SHP77 (cell line): ENCODE data around the gene RSPO3.

Experiments
- DNase-seq, 2 experiments: peaks; one replicate each; lab custom pipeline; 2025; lab: John Stamatoyannopoulos, UW

The RSPO3 gene

GRCh38 chr6:127162836-127163235 lies 44.4 kb downstream of the RSPO3 start:
- DNase-seq, result no peak

GRCh38 chr6:127164036-127164435 lies 45.6 kb downstream of the RSPO3 start:
- no peak for DNase-seq

- no peak for DNase-seq
Measured at GRCh38 chr6:127164565-127164964, 46.1 kb downstream of the RSPO3 start.

GRCh38 chr6:127173156-127173940 lies 54.9 kb downstream of the RSPO3 start:
- no peak for DNase-seq

- no peak for DNase-seq
Measured at GRCh38 chr6:127176146-127176545, 57.7 kb downstream of the RSPO3 start.

GRCh38 chr6:127177030-127177922 lies 58.8 kb downstream of the RSPO3 start:
- DNase-seq, result no peak

DNA sequence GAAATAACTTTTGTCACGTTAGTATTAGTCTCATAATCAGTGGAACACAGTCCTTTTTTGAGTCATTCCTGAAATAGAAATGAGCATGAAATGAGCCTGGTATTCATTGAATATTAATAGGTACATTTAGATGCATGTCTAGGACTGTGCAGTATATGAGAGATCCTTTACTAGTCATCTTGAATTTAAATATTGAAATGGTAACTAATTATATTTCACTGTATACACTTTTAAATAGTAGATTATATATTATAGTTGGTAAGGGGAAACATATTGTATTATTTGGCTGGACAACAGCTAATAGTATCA lies 59.4 kb downstream of the RSPO3 start:
- no peak for DNase-seq

- DNase-seq, result no peak
Measured at GRCh38 chr6:127178746-127179145, 60.3 kb downstream of the RSPO3 start.

DNA sequence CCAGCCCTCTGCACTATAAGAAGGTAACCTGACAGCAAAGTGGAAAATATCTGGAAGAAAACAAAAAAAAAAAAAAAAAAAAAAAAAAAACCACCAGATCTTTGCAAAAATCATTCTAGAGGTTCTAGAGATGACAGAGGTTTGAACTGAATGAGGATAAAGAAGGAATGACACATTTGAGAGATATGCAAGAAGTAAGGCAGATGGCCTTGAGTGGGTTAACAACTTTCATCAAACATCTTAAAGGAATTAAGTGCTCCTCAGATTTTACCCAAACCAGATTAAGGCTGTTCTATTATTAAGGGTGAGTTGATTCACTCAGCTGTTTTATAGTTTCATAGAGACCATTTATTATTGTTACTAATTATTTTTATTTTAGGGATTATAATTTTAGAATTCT lies 62.0 kb downstream of the RSPO3 start:
- DNase-seq, result no peak

DNA sequence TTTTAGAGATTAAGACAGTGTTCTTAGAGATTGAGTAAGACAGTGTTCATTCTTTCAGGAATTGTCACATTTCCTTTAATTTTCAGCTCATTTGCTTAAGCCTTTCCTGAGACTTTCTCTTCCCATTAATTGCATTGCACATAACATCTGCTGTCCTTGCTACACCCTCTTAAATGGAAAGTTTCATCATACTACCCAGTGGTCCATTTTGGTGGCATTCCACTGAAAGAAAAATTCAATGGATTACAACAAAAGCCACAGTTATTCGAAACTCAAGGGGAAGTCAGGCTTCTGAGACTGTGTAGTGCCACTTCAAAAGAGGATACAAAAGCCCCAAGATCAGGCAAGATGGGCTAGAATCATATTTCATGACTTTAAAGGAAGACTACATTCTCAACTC lies 64.0 kb downstream of the RSPO3 start:
- no peak for DNase-seq

DNA sequence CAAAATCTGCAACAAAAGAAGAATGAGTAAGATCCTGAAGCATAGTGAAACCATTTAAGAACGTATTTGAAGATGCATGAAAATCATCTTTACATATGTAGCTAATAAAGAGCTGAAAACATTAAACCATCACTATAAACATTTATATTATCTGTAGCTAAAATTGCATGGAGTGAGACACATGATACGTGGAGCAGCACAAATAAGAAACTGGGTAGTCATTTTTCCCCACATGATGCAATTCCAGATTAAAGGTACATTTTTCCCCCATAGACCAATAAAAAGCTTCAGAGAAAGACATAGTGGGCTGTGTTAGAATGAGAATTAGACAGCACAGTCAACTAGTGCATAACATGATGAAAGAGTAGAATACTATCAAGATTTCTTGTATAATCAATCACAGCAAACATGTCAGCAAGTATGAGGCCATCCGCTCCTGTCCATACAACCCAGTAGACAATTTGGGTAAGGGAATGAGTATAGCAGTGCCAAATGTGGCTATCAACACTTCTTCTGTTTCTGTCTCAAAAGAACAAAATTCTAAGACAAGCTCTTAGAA lies 67.0 kb downstream of the RSPO3 start:
- no peak for DNase-seq

DNA sequence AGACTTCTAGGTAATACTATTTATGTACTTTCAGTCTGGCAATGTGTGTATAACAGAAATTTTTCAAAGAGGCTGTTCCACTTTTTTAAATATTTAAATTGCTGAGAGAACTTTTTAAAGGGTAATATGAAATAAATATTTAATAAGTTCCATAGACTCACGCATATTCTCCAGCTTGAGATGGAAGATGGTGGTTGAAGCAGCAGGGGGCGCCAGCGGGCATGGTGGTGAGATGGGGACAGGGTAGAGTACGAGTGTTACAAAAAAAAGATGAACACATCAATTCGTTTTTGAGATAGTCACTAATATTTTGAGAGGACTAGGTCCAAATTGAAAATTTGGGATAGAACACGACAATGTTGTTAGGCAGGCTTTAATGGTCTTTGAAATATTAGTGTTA lies 68.4 kb downstream of the RSPO3 start:
- peak; percentile 4 to 7 for DNase-seq

- DNase-seq, result no peak
Measured at GRCh38 chr6:127188744-127189143, 70.3 kb downstream of the RSPO3 start.

DNA sequence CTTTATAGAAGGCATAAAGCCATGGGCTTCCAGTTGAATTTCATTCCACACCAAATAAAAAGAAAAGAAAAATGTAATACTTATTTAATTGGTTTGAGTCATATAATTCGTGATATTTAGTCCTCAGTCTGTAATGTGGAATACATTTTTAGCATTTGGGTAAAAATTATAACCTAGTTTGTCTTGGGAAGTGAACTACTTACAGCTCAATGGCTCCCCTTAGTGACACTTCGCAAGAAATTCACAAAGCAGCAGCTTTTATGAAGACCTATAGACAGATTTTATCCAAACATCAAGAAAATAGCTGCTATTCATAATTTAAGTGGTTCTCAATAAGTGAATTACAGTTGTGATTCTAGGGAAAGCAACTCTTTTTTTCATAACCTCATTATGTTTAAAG lies 72.1 kb downstream of the RSPO3 start:
- DNase-seq, result peak; percentile 4 to 7

GRCh38 chr6:127191716-127192115 lies 73.2 kb downstream of the RSPO3 start:
- no peak for DNase-seq

DNA sequence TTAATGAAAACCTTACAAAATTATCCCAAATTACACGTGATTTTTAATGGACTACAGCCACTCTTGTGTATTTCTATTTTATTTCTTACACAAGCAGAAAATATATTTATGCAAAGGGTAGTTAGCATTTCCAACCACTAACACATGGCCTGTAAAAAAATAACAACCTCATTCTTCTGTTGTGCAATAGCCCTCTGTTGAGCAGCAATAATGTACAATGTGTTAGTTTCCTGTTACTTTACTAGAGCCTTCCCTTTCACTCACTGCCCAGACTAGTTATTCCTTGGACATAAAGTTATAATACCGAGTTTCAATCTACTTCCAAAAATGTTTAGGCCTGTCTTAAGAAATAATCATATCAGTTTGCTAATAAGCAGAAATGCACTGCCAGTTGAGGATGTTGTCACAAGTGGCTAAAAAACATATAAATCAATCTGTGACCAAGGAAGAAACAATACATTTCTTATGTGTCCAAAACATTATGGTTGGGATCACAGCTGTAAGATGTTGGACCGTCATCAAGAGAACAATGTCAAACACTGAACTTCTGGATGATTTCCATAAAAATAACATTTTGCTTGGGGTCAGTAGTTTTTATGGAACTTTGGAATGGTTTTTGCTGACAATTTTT lies 74.6 kb downstream of the RSPO3 start:
- no peak for DNase-seq

DNA sequence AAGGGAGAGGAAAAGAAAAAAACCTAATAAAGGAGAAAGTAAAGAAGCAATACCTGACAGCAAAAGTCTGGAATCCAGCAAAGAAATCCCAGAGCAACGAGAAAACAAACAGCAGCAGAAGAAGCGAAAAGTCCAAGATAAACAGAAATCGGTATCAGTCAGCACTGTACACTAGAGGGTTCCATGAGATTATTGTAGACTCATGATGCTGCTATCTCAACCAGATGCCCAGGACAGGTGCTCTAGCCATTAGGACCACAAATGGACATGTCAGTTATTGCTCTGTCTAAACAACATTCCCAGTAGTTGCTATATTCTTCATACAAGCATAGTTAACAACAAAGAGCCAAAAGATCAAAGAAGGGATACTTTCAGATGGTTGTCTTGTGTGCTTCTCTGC lies 77.4 kb downstream of the RSPO3 start:
- DNase-seq, result no peak

DNA sequence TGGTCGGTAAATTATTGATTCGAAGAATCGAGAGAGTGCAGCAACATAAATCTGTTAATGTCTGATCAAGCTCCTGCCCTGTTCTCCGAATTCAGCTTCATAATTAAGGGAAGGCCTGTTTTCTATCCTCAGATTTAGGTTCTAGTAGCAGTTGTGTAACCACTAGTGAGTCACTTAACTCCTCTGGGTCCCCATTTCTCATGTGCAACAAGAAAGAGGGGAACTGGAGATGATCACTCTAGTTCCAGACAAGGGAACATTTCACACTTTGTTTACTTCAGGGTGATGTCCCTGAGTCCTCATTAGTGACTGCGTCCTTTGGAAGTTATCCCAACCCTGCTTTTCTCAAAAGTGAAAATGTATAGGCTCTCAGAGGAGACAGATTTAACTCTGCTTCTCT lies 80.1 kb downstream of the RSPO3 start:
- no peak for DNase-seq

DNA sequence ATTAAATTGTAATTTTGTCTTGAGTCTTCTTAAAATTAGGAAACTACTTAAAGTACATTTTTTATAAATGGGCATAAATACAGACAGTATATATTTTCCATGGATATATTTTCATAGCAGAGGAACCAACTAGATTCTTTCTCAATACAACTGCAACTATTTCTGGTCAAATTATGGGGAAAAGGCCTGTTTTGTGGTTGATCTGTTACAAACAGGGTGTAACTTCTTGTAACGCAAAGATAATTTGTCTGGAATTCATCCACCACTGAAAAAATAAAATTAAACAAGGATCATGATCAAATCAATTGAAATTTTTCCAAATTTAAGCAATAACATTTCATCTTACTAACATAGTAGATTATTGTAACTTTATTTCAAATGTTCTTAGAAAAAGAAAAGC lies 81.0 kb downstream of the RSPO3 start:
- DNase-seq, result no peak

DNA sequence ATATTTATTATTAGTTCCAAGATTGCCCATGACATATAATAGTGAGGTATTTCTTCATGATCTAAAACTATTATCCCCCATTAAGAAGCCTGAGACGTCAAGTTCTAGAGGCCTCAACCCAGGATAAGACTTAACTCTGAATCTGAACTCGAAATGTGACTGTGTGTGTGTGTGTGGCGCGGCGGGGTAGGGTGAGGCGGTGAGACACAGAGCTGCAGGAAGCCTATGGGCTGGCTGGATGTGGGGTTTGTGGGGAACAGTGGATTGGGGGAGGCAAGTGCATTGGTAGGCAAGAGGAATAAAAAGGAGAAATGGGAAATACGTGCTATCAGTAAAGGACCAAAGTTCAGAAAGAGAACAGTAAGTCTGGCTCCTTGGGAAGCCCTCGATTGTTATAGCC lies 81.6 kb downstream of the RSPO3 start:
- no peak for DNase-seq

DNA sequence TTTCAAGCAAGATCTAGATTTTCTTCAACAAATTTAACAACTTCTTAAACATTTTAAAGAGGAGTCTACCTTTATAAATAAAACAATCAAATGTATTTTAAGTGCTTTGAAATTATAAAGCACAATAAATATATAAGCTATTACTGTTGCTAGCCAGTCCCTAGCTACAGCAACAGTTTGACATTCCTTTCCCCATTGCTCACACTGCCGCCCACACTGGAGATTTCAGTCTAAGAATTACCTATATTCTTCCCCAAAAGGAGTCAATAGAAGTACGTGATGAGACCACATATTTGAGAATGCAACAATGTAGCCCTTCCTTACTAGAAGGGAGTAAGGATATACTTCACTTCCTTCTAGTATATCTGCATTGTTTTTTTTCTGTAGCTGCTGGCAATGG lies 82.8 kb downstream of the RSPO3 start:
- no peak for DNase-seq

GRCh38 chr6:127202676-127203075 lies 84.2 kb downstream of the RSPO3 start:
- no peak for DNase-seq

DNA sequence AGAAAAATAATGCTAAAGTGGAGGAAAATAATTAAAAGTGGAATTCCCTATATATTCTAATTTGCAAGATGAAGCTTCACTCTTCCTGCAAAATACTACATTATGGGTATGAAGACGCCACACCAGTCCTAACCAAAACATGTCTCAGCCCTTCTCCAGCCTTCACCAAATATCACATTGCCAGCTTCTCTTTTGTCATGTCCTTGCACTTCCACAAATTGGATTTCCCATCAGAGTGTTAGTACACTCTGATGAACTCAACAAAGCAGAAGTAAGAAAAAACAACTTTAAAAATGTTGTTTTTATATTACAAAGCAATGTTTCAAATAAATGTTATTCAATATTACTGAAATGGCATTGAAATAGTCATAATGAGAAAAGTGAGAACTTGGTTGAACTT lies 85.8 kb downstream of the RSPO3 start:
- no peak for DNase-seq
